Kidney (tissue), 14 donors: ENCODE data around the gene LIN37. TPM values are rescaled to one million over a fixed set of nuclear protein-coding genes. Genes with fewer than 3 reads are reported as not detected.

Source experiments
- DNase-seq, 5 donors: peaks; one replicate each; pipeline ENCODE4 v3.0.0-alpha.2; 2013 to 2020
- FAIRE-seq: peaks from 2 replicates; lab custom pipeline; 2012; peaks lifted over from hg19 to GRCh38; lab: Jason Lieb, UNC
- H3K27ac ChIP-seq, 2 donors: one replicate each; pipeline ENCODE4 v1.7.0; 2013; ENCODE audit warnings: low read depth in 2 of 2, low read length in 2 of 2, inconsistent platforms in 1 of 2
- H3K27me3 ChIP-seq: one replicate; pipeline ENCODE4 v1.7.1; 2013; ENCODE audit warnings: low read length, inconsistent platforms; ENCODE audit not compliant: control insufficient read depth, insufficient read depth
- H3K36me3 ChIP-seq, 3 donors: one replicate each; pipeline versions ENCODE4 v1.7.0 to v1.7.1; 2013; ENCODE audit warnings: low read length in 3 of 3, control low read depth in 1 of 3, inconsistent platforms in 1 of 3; ENCODE audit not compliant: insufficient read depth in 3 of 3, control insufficient read depth in 2 of 3
- H3K4me1 ChIP-seq, 3 donors: one replicate each; pipeline versions ENCODE4 v1.7.0 to v1.7.1; 2013; ENCODE audit warnings: low read length in 3 of 3, inconsistent platforms in 1 of 3, low read depth in 1 of 3; ENCODE audit not compliant: control insufficient read depth in 2 of 3, insufficient read depth in 2 of 3
- H3K4me3 ChIP-seq, 3 donors: one replicate each; pipeline versions ENCODE4 v1.7.0 to v1.8.1; 2013; ENCODE audit warnings: low read length in 3 of 3, control low read depth in 1 of 3, inconsistent platforms in 1 of 3
- H3K9ac ChIP-seq, 3 donors: one replicate each; pipeline versions ENCODE4 v1.7.0 to v1.7.1; 2013; ENCODE audit warnings: low read length in 3 of 3, control low read depth in 1 of 3, inconsistent platforms in 1 of 3
- H3K9me3 ChIP-seq, 3 donors: one replicate each; pipeline versions ENCODE4 v1.7.0 to v1.7.1; 2013; ENCODE audit warnings: low read length in 3 of 3, control low read depth in 1 of 3, inconsistent platforms in 1 of 3; ENCODE audit not compliant: control insufficient read depth in 2 of 3, insufficient read depth in 1 of 3
- CTCF ChIP-seq: IDR thresholded peaks from 3 replicates; pipeline ENCODE4 v1.5.1; 2012; ENCODE audit warnings: mild to moderate bottlenecking, moderate library complexity, borderline replicate concordance; ENCODE audit not compliant: insufficient read depth; ENCODE audit errors: extremely low read depth
- intact Hi-C: fragments of 100-400 bp; cut with DNase I; formaldehyde crosslinking; loops from one replicate; pipeline ENCODE4 v1.11.1; 2022
- polyA plus RNA-seq: library from polyadenylated mRNA; stranded (reverse); fragments of 350-450 nt; fragmentation: Illumina TruSeq; extraction: RNeasy Lipid Tissue Mini Kit (QIAGEN cat#74804); gene quantifications from one replicate; pipeline ENCODE4 v1.2.3, GENCODE V29; 2014; ENCODE audit warnings: low read depth, low replicate concordance; ENCODE audit not compliant: insufficient read depth
- total RNA-seq: library from RNA; stranded (reverse); fragmentation: NEBNext Ultra II Directional; extraction: Animal tissue kit (Norgen Biotek cat#: 25700); gene quantifications from one replicate; pipeline ENCODE4 v1.2.1, GENCODE V29; 2021
- donor health status: control.
- donor health status: control.
- donor health status: control.
- donor health status: control.
- donor health status: control.
- donor health status: DM: yes; HTN: yes; CAD: no.
- donor health status: Normal renal cell carcinoma (clear cell type).

LIN37 gene
- total and polyA plus RNA-seq, 2 donors from 2014 or later: 11.2 to 11.4 TPM

GRCh38 chr19:35714601-35715354 is 33.6 kb upstream of the LIN37 start:
- no peaks in the 10 kb centered on the region for H3K9me3 ChIP-seq

GRCh38 chr19:35715355-35715809 is 33.0 kb upstream of the LIN37 start:
- FAIRE-seq: no peak
- Histone ChIP-seq H3K9me3 (no peaks in the 10 kb centered on the region), H3K4me3 (peak overlapping the region in 1 of 3 donors; percentile 87), H3K27me3 (no peaks in the 10 kb centered on the region), H3K9ac (peak overlapping the region in 2 of 3 donors; percentile 68 to 80), H3K4me1 (peaks cover 0 to 15% (median 0%) of the 10 kb centered on the region in 3 donors), H3K27ac (no peak overlapping the region), H3K36me3 (peaks cover 0 to 4% (median 0%) of the 10 kb centered on the region in 3 donors)
- DNase-seq: peak in 2 of 5 donors; percentile 62 to 79
- intact Hi-C loops: no loop called here
- no peak for TF ChIP-seq CTCF

More at GRCh38 chr19:35714601-35715354, 33.6 kb upstream of the LIN37 start:
- no peak for TF ChIP-seq CTCF
- H3K36me3 ChIP-seq: no peaks in the 10 kb centered on the region
- H3K27ac ChIP-seq: no peak overlapping the region
- H3K4me1 ChIP-seq: peaks cover 0 to 15% (median 0%) of the 10 kb centered on the region in 3 donors
- DNase-seq (peak in 1 of 5 donors; percentile 68), FAIRE-seq (no peak)
- no peak overlapping the region for H3K4me3 ChIP-seq
- no peaks in the 10 kb centered on the region for H3K27me3 ChIP-seq
- intact Hi-C loops: no loop called here
- H3K9ac ChIP-seq: no peak overlapping the region

GRCh38 chr19:35715981-35716800 is 32.2 kb upstream of the LIN37 start:
- H3K27me3 ChIP-seq: no peaks in the 10 kb centered on the region
- peaks cover 0 to 15% (median 0%) of the 10 kb centered on the region in 3 donors for H3K4me1 ChIP-seq
- H3K9ac ChIP-seq: peak overlapping the region; percentile 15 to 80 (median 68)
- peak overlapping the region; percentile 54 to 87 (median 67) for H3K4me3 ChIP-seq
- DNase-seq (peak in 4 of 5 donors; percentile 29 to 90 (median 70)), FAIRE-seq (no peak)
- intact Hi-C loops: no loop called here
- TF ChIP-seq CTCF: no peak
- peak overlapping the region; percentile 79 to 84 for H3K27ac ChIP-seq
- no peaks in the 10 kb centered on the region for H3K9me3 ChIP-seq
- peaks cover 0 to 5% (median 0%) of the 10 kb centered on the region in 3 donors for H3K36me3 ChIP-seq
